ENCODE measurements around the gene DAO. TPM values are rescaled to one million over a fixed set of nuclear protein-coding genes. Genes with fewer than 3 reads are reported as not detected.
"Not testable (repeated sequence)": the region's sequence is repeated elsewhere in the genome, so short reads cannot be mapped to it uniquely, and the experiment has no call there.

DAO gene
- total RNA-seq, 4 donors from 2014 or later = 2.5 TPM; not detected in 3

GRCh38 chr12:108861878-108862587 is 17.9 kb upstream of the DAO start:
- Histone ChIP-seq H3K36me3 (no peaks in the 10 kb centered on the region), H3K27ac (no peak overlapping the region), H3K4me3 (no peak overlapping the region), H3K27me3 (no peaks in the 10 kb centered on the region), H3K9me3 (no peaks in the 10 kb centered on the region), H3K4me1 (peaks cover 0 to 18% (median 8%) of the 10 kb centered on the region in 3 donors)
- 62 to 83% methylated on average over 1 to 3 of the region's 6 CpGs for WGBS, 2 donors (ENCODE audit: low coverage in 1 of 2)
- no peak for TF ChIP-seq CTCF (IDR thresholded peaks at IDR 0.05)
- TF ChIP-seq POLR2AphosphoS5 (IDR thresholded peaks at IDR 0.05) = no peak
- no peak for TF ChIP-seq EP300 (IDR thresholded peaks at IDR 0.05)
- no peak for TF ChIP-seq POLR2A (IDR thresholded peaks at IDR 0.05)
- ATAC-seq = no peak

GRCh38 chr12:108862588-108862959 is 17.3 kb upstream of the DAO start:
- Histone ChIP-seq H3K4me3 (no peak overlapping the region), H3K9me3 (no peaks in the 10 kb centered on the region), H3K36me3 (no peaks in the 10 kb centered on the region), H3K4me1 (peaks cover 0 to 18% (median 8%) of the 10 kb centered on the region in 3 donors), H3K27ac (no peak overlapping the region), H3K27me3 (no peaks in the 10 kb centered on the region)
- TF ChIP-seq POLR2A (IDR thresholded peaks at IDR 0.05) (no peak), EP300 (IDR thresholded peaks at IDR 0.05) (no peak), CTCF (IDR thresholded peaks at IDR 0.05) (no peak), POLR2AphosphoS5 (IDR thresholded peaks at IDR 0.05) (no peak)
- ATAC-seq = no peak
- 94 to 96% methylated on average over 2 to 3 of the region's 3 CpGs for WGBS, 2 donors (ENCODE audit: low coverage in 1 of 2)

- 83 to 95% methylated on average over 4 of the region's 4 CpGs for WGBS, 2 donors (ENCODE audit: low coverage in 1 of 2)
- ATAC-seq = no peak
- TF ChIP-seq POLR2A (IDR thresholded peaks at IDR 0.05) = no peak
- no peak for TF ChIP-seq EP300 (IDR thresholded peaks at IDR 0.05)
- no peak for TF ChIP-seq POLR2AphosphoS5 (IDR thresholded peaks at IDR 0.05)
- no peak for TF ChIP-seq CTCF (IDR thresholded peaks at IDR 0.05)
These were observed 14.7 kb upstream of the DAO start for GRCh38 chr12:108865169-108865568.

GRCh38 chr12:108866083-108866482 is 13.8 kb upstream of the DAO start:
- not testable (repeated sequence) for ATAC-seq

More at GRCh38 chr12:108865169-108865568, 14.7 kb upstream of the DAO start:
- H3K27me3 ChIP-seq = no peaks in the 10 kb centered on the region
- no peaks in the 10 kb centered on the region for H3K4me1 ChIP-seq
- H3K36me3 ChIP-seq = no peaks in the 10 kb centered on the region
- no peak overlapping the region for H3K27ac ChIP-seq
- H3K4me3 ChIP-seq = no peak overlapping the region
- no peaks in the 10 kb centered on the region for H3K9me3 ChIP-seq

GRCh38 chr12:108868781-108869180 is 11.1 kb upstream of the DAO start:
- Histone ChIP-seq H3K27me3 (no peaks in the 10 kb centered on the region), H3K4me3 (no peak overlapping the region), H3K9me3 (no peaks in the 10 kb centered on the region), H3K4me1 (peaks cover 0 to 5% (median 0%) of the 10 kb centered on the region in 3 donors), H3K36me3 (no peaks in the 10 kb centered on the region), H3K27ac (no peak overlapping the region)
- no peak for ATAC-seq
- no peak for TF ChIP-seq POLR2A (IDR thresholded peaks at IDR 0.05)
- no peak for TF ChIP-seq EP300 (IDR thresholded peaks at IDR 0.05)
- no peak for TF ChIP-seq CTCF (IDR thresholded peaks at IDR 0.05)
- TF ChIP-seq POLR2AphosphoS5 (IDR thresholded peaks at IDR 0.05) = no peak
- 85 to 92% methylated on average over 3 to 4 of the region's 4 CpGs for WGBS, 2 donors (ENCODE audit: low coverage in 1 of 2)

More at GRCh38 chr12:108866083-108866482, 13.8 kb upstream of the DAO start:
- WGBS, 2 donors (ENCODE audit: low coverage in 1 of 2) = 90% methylated on average over 8 of the region's 10 CpGs; no CpG with 5 or more reads in 1 of the 2 donors
- not testable (repeated sequence) for H3K4me3 ChIP-seq, H3K9me3 ChIP-seq, H3K27ac ChIP-seq, H3K27me3 ChIP-seq, H3K36me3 ChIP-seq, H3K4me1 ChIP-seq
